HEK293 (cell line): Measurements from ENCODE around the gene C1QBP.
A peak's percentile ranks its signal among the peaks of the same experiment; 100 is the strongest.

ENCODE experiments used
- CTCF ChIA-PET: fragments of 350-600 bp; formaldehyde crosslinking; extraction: SDS; loops from one replicate; lab custom pipeline; 2021; ENCODE audit warnings: antibody characterized with exemption; lab: Yijun Ruan, JAX
- POLR2A ChIA-PET: fragments of 300-600 bp; formaldehyde crosslinking; extraction: SDS; loops from one replicate; lab custom pipeline; 2020; ENCODE audit warnings: antibody characterized with exemption, inconsistent platforms; lab: Yijun Ruan, JAX
- H3K27ac ChIP-seq: fragments of 200-500 bp; sonication (Bioruptor generic); 2 replicates; pipeline ENCODE4 v1.5.1; 2014; ENCODE audit warnings: low read depth, low read length, control low read depth, inconsistent platforms; ENCODE audit errors: extremely low read depth
- H3K36me3 ChIP-seq, 2 experiments: fragments of 200-500 bp in 1 of 2; sonication (Bioruptor generic) in 1 of 2; 1 replicate in 1 of 2; 2 replicates in 1 of 2; pipeline ENCODE4 v1.5.1; 2014 to 2017; ENCODE audit warnings: inconsistent platforms in 2 of 2, low read length in 2 of 2; ENCODE audit not compliant: control insufficient read depth in 2 of 2, insufficient read depth in 1 of 2
- H3K4me1 ChIP-seq: fragments of 200-500 bp; sonication (Bioruptor generic); 2 replicates; pipeline ENCODE4 v1.5.1; 2014; ENCODE audit warnings: mild to moderate bottlenecking, low read length, inconsistent platforms; ENCODE audit not compliant: control insufficient read depth, insufficient read depth
- H3K4me3 ChIP-seq: 2 replicates; pipeline ENCODE4 v1.5.1; 2011; ENCODE audit warnings: low read depth, mild to moderate bottlenecking, control low read depth, low read length, moderate library complexity
- H3K9me3 ChIP-seq: fragments of 200-500 bp; sonication (Bioruptor generic); 2 replicates; pipeline ENCODE4 v1.5.1; 2014; ENCODE audit warnings: low read depth, low read length, inconsistent platforms; ENCODE audit not compliant: control insufficient read depth, insufficient read depth
- BCL6B ChIP-seq: fragments of 450-650 bp; formaldehyde crosslinking; IDR thresholded peaks from 2 replicates; pipeline ENCODE4 v1.5.1; 2017; ENCODE audit warnings: missing biosample characterization, missing genetic modification characterization
- HOXA7 ChIP-seq: sonication (generic); formaldehyde crosslinking; IDR thresholded peaks from 2 replicates; pipeline ENCODE4 v1.8.1; 2022; ENCODE audit warnings: missing genetic modification reagents, borderline replicate concordance
- RBAK ChIP-seq: fragments of 450-650 bp; formaldehyde crosslinking; IDR thresholded peaks from 2 replicates; pipeline ENCODE4 v1.5.1; 2016; ENCODE audit warnings: missing biosample characterization, missing genetic modification characterization
- SETDB1 ChIP-seq: IDR thresholded peaks from one replicate; pipeline ENCODE4 v1.6.1; 2017; ENCODE audit warnings: mild to moderate bottlenecking, low read length, moderate library complexity, mixed read lengths; ENCODE audit not compliant: insufficient read length
- TCF7L2 ChIP-seq: IDR thresholded peaks from 2 replicates; pipeline ENCODE4 v1.6.1; 2011; ENCODE audit warnings: low read depth, mild to moderate bottlenecking, inconsistent platforms, low read length, moderate library complexity, borderline replicate concordance
- ZBTB10 ChIP-seq: fragments of 450-650 bp; formaldehyde crosslinking; IDR thresholded peaks from 2 replicates; pipeline ENCODE4 v1.5.1; 2016; ENCODE audit warnings: missing biosample characterization, missing genetic modification characterization
- ZBTB11 ChIP-seq: fragments of 450-650 bp; formaldehyde crosslinking; conservative IDR thresholded peaks from 2 replicates; pipeline ENCODE4 v1.5.1; 2016; ENCODE audit warnings: low read depth, missing biosample characterization, missing genetic modification characterization
- ZBTB48 ChIP-seq: fragments of 450-650 bp; formaldehyde crosslinking; IDR thresholded peaks from 2 replicates; pipeline ENCODE4 v1.5.1; 2016; ENCODE audit warnings: missing biosample characterization, missing genetic modification characterization
- ZBTB49 ChIP-seq: fragments of 450-650 bp; formaldehyde crosslinking; IDR thresholded peaks from 2 replicates; pipeline ENCODE4 v1.5.1; 2016; ENCODE audit warnings: missing biosample characterization, missing genetic modification characterization, low read depth
- ZIC2 ChIP-seq: fragments of 450-650 bp; formaldehyde crosslinking; IDR thresholded peaks from 2 replicates; pipeline ENCODE4 v1.5.1; 2016; ENCODE audit warnings: missing biosample characterization, missing genetic modification characterization
- ZNF114 ChIP-seq: fragments of 450-650 bp; formaldehyde crosslinking; IDR thresholded peaks from 2 replicates; pipeline ENCODE4 v1.5.0; 2017; ENCODE audit warnings: missing biosample characterization, missing genetic modification characterization
- ZNF214 ChIP-seq: fragments of 450-650 bp; formaldehyde crosslinking; IDR thresholded peaks from 2 replicates; pipeline ENCODE4 v1.5.1; 2017; ENCODE audit warnings: missing biosample characterization, mild to moderate bottlenecking, missing genetic modification characterization, borderline replicate concordance
- ZNF23 ChIP-seq: fragments of 450-650 bp; formaldehyde crosslinking; IDR thresholded peaks from 2 replicates; pipeline ENCODE4 v1.5.1; 2016; ENCODE audit warnings: missing biosample characterization, missing genetic modification characterization, borderline replicate concordance
- ZNF324 ChIP-seq: fragments of 450-650 bp; formaldehyde crosslinking; IDR thresholded peaks from 2 replicates; pipeline ENCODE4 v1.5.1; 2016; ENCODE audit warnings: missing biosample characterization, missing genetic modification characterization
- ZNF341 ChIP-seq: fragments of 450-650 bp; formaldehyde crosslinking; IDR thresholded peaks from 2 replicates; pipeline ENCODE4; 2016; ENCODE audit warnings: low read depth, missing biosample characterization, missing genetic modification characterization
- ZNF501 ChIP-seq: fragments of 450-650 bp; formaldehyde crosslinking; IDR thresholded peaks from 2 replicates; pipeline ENCODE4 v1.5.1; 2016; ENCODE audit warnings: missing biosample characterization, missing genetic modification characterization
- ZNF530 ChIP-seq: fragments of 450-650 bp; formaldehyde crosslinking; IDR thresholded peaks from 2 replicates; pipeline ENCODE4 v1.5.1; 2016; ENCODE audit warnings: low read depth, missing biosample characterization, missing genetic modification characterization
- ZNF549 ChIP-seq: fragments of 450-650 bp; IDR thresholded peaks from 2 replicates; pipeline ENCODE4 v1.5.1; 2018; ENCODE audit warnings: missing biosample characterization, missing genetic modification characterization, mild to moderate bottlenecking, inconsistent platforms, moderate library complexity
- ZNF558 ChIP-seq: fragments of 450-650 bp; formaldehyde crosslinking; IDR thresholded peaks from 2 replicates; pipeline ENCODE4 v1.5.1; 2016; ENCODE audit warnings: missing biosample characterization, missing genetic modification characterization
- ZNF670 ChIP-seq: fragments of 450-650 bp; formaldehyde crosslinking; IDR thresholded peaks from 2 replicates; pipeline ENCODE4 v1.5.1; 2016; ENCODE audit warnings: missing biosample characterization, missing genetic modification characterization, low read depth
- ZNF701 ChIP-seq: fragments of 450-650 bp; formaldehyde crosslinking; IDR thresholded peaks from 2 replicates; pipeline ENCODE4 v1.5.1; 2016; ENCODE audit warnings: missing biosample characterization, missing genetic modification characterization
- ZNF707 ChIP-seq: fragments of 450-650 bp; formaldehyde crosslinking; IDR thresholded peaks from 2 replicates; pipeline ENCODE4 v1.5.1; 2016; ENCODE audit warnings: missing biosample characterization, missing genetic modification characterization
- ZSCAN16 ChIP-seq: fragments of 450-650 bp; formaldehyde crosslinking; IDR thresholded peaks from 2 replicates; pipeline ENCODE4 v1.5.1; 2016; ENCODE audit warnings: missing biosample characterization, missing genetic modification characterization

The C1QBP gene

GRCh38 chr17:5488752-5489151 lies 49.8 kb upstream of the C1QBP start:
- H3K27ac ChIP-seq: no peak overlapping the region
- TF ChIP-seq ZNF558 (tag by site-specific recombination): no peak
- no peak for TF ChIP-seq ZNF501 (tag by site-specific recombination)
- TF ChIP-seq, all 188 proteins: peak for 0
- no peaks in the 10 kb centered on the region for H3K9me3 ChIP-seq
- peaks cover 48 to 50% of the 10 kb centered on the region in 2 experiments for H3K36me3 ChIP-seq
- POLR2A ChIA-PET: interaction anchor here (4.8 kb wide), 1 partner anchor 10 kb away, joined by 73 read pairs; a partner anchor contains a TSS
- CTCF ChIA-PET: interaction anchor here (0.9 kb wide), 1 partner anchor 217 kb away, joined by 3 read pairs; no protein-coding TSS in a partner anchor
- no peaks in the 10 kb centered on the region for H3K4me1 ChIP-seq
- no peak overlapping the region for H3K4me3 ChIP-seq

GRCh38 chr17:5486206-5487124 lies 47.5 kb upstream of the C1QBP start, which contains the start of gene MIS12:
TSS of gene MIS12 (plus strand) at chr17:5486566. CDS start at chr17:5488863, 2,297 bp downstream.
- Histone ChIP-seq H3K4me1 (no peaks in the 10 kb centered on the region), H3K27ac (peak within 1 kb of the TSS; percentile 100), H3K9me3 (no peaks in the 10 kb centered on the region), H3K4me3 (peak within 1 kb of the TSS; percentile 96), H3K36me3 (peaks cover 64 to 73% of the 10 kb centered on the region in 2 experiments)
- CTCF ChIA-PET: interaction anchor here (0.6 to 1.6 kb wide), 4 partner anchors 15 to 1570 kb away, joined by 3 to 4 read pairs (median 3); no protein-coding TSS in a partner anchor
- POLR2A ChIA-PET: interaction anchor here (0.5 to 4.9 kb wide), 35 partner anchors 9 to 1539 kb away, joined by 3 to 111 read pairs (median 5); partner anchors contain the start of genes DHX33, NLRP1, NUP88 and RPAIN
- TF ChIP-seq ZBTB48 (peak; percentile 74; the same call in 1 of the 2 replicates), ZNF23 (no peak), SETDB1 (peak; percentile 90), HOXA7 (no peak), ZNF324 (peak; percentile 96), ZNF670 (tag by site-specific recombination) (no peak), ZNF341 (peak; percentile 21; the same call in 1 of the 2 replicates), ZIC2 (tag by site-specific recombination) (0 out of 2 replicates have a peak, but pooled peaks have one; percentile 19), ZNF214 (tag by site-specific recombination) (no peak), TCF7L2 (no peak), ZBTB49 (tag by site-specific recombination) (no peak), ZBTB10 (tag by site-specific recombination) (peak; percentile 98), ZBTB11 (tag by site-specific recombination) (peak; percentile 95), ZNF114 (no peak), BCL6B (no peak), ZSCAN16 (peak; percentile 59; the same call in 1 of the 2 replicates), ZNF549 (tag by site-specific recombination) (no peak), ZNF701 (tag by site-specific recombination) (no peak), ZNF530 (no peak), ZNF707 (no peak), RBAK (tag by site-specific recombination) (no peak)
